HepG2 (cell line): Measurements from ENCODE around the gene CDKN3. TPM values are rescaled to one million over a fixed set of nuclear protein-coding genes. Genes with fewer than 3 reads are reported as not detected.
A peak's percentile ranks its signal among the peaks of the same experiment; 100 is the strongest.

Source experiments
- NFE2L2 ChIP-seq: fragments of 150-350 bp; IDR thresholded peaks from 2 replicates; pipeline ENCODE4 v1.6.1; 2014; ENCODE audit warnings: low read length
- PAF1 ChIP-seq: IDR thresholded peaks from 2 replicates; pipeline ENCODE4 v1.6.1; 2016; ENCODE audit warnings: missing genetic modification reagents, missing compliant biosample characterization
- SAP130 ChIP-seq: IDR thresholded peaks from 2 replicates; pipeline ENCODE4 v1.6.1; 2016; ENCODE audit warnings: low read depth
- ZFP36L1 ChIP-seq: sonication (generic); formaldehyde crosslinking; IDR thresholded peaks from 2 replicates; pipeline ENCODE4 v1.8.0; 2022; ENCODE audit warnings: mild to moderate bottlenecking, missing genetic modification reagents, moderate library complexity
- ZNF225 ChIP-seq: sonication (generic); formaldehyde crosslinking; IDR thresholded peaks from 2 replicates; pipeline ENCODE4 v1.4.0; 2020; ENCODE audit warnings: mild to moderate bottlenecking, missing genetic modification reagents
- ZNF331 ChIP-seq: sonication (generic); formaldehyde crosslinking; IDR thresholded peaks from 2 replicates; pipeline ENCODE4 v1.4.0; 2020; ENCODE audit warnings: missing genetic modification reagents
- ZNF589 ChIP-seq: sonication (generic); formaldehyde crosslinking; conservative IDR thresholded peaks from 2 replicates; pipeline ENCODE4 v1.8.0; 2022; ENCODE audit warnings: mild to moderate bottlenecking, moderate library complexity, missing genetic modification reagents
- ZNF747 ChIP-seq: sonication (generic); formaldehyde crosslinking; IDR thresholded peaks from 2 replicates; pipeline ENCODE4 v1.8.1; 2023; ENCODE audit warnings: missing genetic modification reagents, mild to moderate bottlenecking, borderline replicate concordance
- ZSCAN9 ChIP-seq: IDR thresholded peaks from 2 replicates; pipeline ENCODE4 v1.6.1; 2016; ENCODE audit warnings: borderline replicate concordance
- polyA plus RNA-seq, 8 experiments: library from polyadenylated mRNA; depleted of rRNA in 3 of 8; stranded (reverse) in 7 of 8; unstranded in 1 of 8; fragments of >200 nt; fragmentation: Illumina TruSeq in 4 of 8; extraction: Trizol in 4 of 8; gene quantifications; 2 replicates each; pipeline versions ENCODE4 v1.2.1 to v1.2.3, GENCODE V29; 2011 to 2016; ENCODE audit warnings: low read depth in 4 of 8, missing spikeins in 1 of 8, mixed read lengths in 1 of 8; ENCODE audit not compliant: insufficient read depth in 1 of 8
- total RNA-seq, 5 experiments: library from RNA; depleted of rRNA; stranded (reverse); fragments of >200 nt; fragmentation: Illumina TruSeq; extraction: Trizol; gene quantifications; 2 replicates each; pipeline ENCODE4 v1.2.3, GENCODE V29; 2016; ENCODE audit warnings: low read depth in 1 of 5
- TF ChIP-seq, protein P1 (sequence below): sonication (generic); formaldehyde crosslinking; IDR thresholded peaks from 2 replicates; pipeline ENCODE4 v1.4.0; 2020; ENCODE audit warnings: missing genetic modification reagents, borderline replicate concordance
- TF ChIP-seq, protein P2 (sequence below): sonication (generic); formaldehyde crosslinking; IDR thresholded peaks from 2 replicates; pipeline ENCODE4 v1.5.0; 2020; ENCODE audit warnings: missing genetic modification reagents
- TF ChIP-seq, protein P3 (sequence below): sonication (generic); formaldehyde crosslinking; IDR thresholded peaks from 2 replicates; pipeline ENCODE4 v1.5.0; 2020; ENCODE audit warnings: mild to moderate bottlenecking, missing genetic modification reagents
- TF ChIP-seq, protein P4 (sequence below): IDR thresholded peaks from 2 replicates; pipeline ENCODE4 v1.6.1; 2016; ENCODE audit warnings: missing compliant biosample characterization, missing genetic modification reagents, borderline replicate concordance
- TF ChIP-seq, protein P5 (sequence below): IDR thresholded peaks from 2 replicates; pipeline ENCODE4 v1.6.1; 2016; ENCODE audit warnings: mild to moderate bottlenecking, missing biosample characterization, missing genetic modification reagents
- TF ChIP-seq, protein P6 (sequence below), 2 experiments: sonication (generic) in 1 of 2; formaldehyde crosslinking in 1 of 2; IDR thresholded peaks; 2 replicates each; pipeline versions ENCODE4 v1.4.0 to v1.6.1; 2016 to 2020; ENCODE audit warnings: borderline replicate concordance in 1 of 2, low read depth in 1 of 2, mild to moderate bottlenecking in 1 of 2, missing genetic modification reagents in 1 of 2

The CDKN3 gene
- total and polyA plus RNA-seq, 2 of the 13 experiments (the other 11 are each of a cell fraction or from before 2014, with no cell fraction given): 63.0 to 88.9 TPM

DNA sequence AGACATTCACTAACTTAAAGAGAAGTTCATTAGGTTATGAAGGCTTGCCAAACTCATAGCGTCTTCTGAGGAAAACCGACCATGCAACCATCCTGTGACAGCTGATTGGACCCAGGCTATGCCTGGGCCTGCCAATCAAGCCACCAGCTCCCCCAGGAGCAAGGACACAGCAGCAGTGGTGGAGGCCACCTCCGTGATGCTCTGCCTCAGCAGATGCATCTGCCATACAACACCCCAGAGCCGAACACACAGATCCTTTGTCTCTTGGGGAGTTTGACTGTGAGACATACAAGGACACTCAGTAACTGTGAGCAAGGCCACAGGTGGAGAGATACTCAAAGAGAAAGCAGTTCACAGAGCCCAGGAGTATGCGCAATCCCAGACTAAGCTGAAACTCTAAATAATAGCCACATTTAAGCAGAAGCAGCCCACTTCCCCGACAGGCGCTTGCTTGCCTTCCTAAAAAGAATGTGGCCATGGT lies 54.4 kb downstream of the CDKN3 start (continued):
- TF ChIP-seq, protein P1, sequence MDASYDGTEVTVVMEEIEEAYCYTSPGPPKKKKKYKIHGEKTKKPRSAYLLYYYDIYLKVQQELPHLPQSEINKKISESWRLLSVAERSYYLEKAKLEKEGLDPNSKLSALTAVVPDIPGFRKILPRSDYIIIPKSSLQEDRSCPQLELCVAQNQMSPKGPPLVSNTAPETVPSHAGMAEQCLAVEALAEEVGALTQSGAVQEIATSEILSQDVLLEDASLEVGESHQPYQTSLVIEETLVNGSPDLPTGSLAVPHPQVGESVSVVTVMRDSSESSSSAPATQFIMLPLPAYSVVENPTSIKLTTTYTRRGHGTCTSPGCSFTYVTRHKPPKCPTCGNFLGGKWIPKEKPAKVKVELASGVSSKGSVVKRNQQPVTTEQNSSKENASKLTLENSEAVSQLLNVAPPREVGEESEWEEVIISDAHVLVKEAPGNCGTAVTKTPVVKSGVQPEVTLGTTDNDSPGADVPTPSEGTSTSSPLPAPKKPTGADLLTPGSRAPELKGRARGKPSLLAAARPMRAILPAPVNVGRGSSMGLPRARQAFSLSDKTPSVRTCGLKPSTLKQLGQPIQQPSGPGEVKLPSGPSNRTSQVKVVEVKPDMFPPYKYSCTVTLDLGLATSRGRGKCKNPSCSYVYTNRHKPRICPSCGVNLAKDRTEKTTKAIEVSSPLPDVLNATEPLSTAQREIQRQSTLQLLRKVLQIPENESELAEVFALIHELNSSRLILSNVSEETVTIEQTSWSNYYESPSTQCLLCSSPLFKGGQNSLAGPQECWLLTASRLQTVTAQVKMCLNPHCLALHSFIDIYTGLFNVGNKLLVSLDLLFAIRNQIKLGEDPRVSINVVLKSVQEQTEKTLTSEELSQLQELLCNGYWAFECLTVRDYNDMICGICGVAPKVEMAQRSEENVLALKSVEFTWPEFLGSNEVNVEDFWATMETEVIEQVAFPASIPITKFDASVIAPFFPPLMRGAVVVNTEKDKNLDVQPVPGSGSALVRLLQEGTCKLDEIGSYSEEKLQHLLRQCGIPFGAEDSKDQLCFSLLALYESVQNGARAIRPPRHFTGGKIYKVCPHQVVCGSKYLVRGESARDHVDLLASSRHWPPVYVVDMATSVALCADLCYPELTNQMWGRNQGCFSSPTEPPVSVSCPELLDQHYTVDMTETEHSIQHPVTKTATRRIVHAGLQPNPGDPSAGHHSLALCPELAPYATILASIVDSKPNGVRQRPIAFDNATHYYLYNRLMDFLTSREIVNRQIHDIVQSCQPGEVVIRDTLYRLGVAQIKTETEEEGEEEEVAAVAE (CRISPR knock-in tag): no peak
- TF ChIP-seq ZFP36L1 (CRISPR knock-in tag): no peak
- TF ChIP-seq, protein P2, sequence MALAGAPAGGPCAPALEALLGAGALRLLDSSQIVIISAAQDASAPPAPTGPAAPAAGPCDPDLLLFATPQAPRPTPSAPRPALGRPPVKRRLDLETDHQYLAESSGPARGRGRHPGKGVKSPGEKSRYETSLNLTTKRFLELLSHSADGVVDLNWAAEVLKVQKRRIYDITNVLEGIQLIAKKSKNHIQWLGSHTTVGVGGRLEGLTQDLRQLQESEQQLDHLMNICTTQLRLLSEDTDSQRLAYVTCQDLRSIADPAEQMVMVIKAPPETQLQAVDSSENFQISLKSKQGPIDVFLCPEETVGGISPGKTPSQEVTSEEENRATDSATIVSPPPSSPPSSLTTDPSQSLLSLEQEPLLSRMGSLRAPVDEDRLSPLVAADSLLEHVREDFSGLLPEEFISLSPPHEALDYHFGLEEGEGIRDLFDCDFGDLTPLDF: no peak
- no peak for TF ChIP-seq ZSCAN9
- no peak for TF ChIP-seq ZNF331 (CRISPR knock-in tag)
- TF ChIP-seq SAP130: peak; percentile 35; the same call in 1 of the 2 replicates
- TF ChIP-seq PAF1 (CRISPR knock-in tag): no peak
- TF ChIP-seq NFE2L2: no peak
- TF ChIP-seq ZNF589 (CRISPR knock-in tag): no peak
- TF ChIP-seq, protein P3, sequence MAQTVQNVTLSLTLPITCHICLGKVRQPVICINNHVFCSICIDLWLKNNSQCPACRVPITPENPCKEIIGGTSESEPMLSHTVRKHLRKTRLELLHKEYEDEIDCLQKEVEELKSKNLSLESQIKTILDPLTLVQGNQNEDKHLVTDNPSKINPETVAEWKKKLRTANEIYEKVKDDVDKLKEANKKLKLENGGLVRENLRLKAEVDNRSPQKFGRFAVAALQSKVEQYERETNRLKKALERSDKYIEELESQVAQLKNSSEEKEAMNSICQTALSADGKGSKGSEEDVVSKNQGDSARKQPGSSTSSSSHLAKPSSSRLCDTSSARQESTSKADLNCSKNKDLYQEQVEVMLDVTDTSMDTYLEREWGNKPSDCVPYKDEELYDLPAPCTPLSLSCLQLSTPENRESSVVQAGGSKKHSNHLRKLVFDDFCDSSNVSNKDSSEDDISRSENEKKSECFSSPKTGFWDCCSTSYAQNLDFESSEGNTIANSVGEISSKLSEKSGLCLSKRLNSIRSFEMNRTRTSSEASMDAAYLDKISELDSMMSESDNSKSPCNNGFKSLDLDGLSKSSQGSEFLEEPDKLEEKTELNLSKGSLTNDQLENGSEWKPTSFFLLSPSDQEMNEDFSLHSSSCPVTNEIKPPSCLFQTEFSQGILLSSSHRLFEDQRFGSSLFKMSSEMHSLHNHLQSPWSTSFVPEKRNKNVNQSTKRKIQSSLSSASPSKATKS: no peak
- TF ChIP-seq, protein P4, sequence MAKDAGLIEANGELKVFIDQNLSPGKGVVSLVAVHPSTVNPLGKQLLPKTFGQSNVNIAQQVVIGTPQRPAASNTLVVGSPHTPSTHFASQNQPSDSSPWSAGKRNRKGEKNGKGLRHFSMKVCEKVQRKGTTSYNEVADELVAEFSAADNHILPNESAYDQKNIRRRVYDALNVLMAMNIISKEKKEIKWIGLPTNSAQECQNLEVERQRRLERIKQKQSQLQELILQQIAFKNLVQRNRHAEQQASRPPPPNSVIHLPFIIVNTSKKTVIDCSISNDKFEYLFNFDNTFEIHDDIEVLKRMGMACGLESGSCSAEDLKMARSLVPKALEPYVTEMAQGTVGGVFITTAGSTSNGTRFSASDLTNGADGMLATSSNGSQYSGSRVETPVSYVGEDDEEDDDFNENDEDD (CRISPR knock-in tag): no peak
- no peak for TF ChIP-seq ZNF225
- TF ChIP-seq ZNF747 (CRISPR knock-in tag): no peak
- TF ChIP-seq, protein P5, sequence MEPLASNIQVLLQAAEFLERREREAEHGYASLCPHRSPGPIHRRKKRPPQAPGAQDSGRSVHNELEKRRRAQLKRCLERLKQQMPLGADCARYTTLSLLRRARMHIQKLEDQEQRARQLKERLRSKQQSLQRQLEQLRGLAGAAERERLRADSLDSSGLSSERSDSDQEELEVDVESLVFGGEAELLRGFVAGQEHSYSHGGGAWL (CRISPR knock-in tag): no peak
- TF ChIP-seq, protein P6, sequence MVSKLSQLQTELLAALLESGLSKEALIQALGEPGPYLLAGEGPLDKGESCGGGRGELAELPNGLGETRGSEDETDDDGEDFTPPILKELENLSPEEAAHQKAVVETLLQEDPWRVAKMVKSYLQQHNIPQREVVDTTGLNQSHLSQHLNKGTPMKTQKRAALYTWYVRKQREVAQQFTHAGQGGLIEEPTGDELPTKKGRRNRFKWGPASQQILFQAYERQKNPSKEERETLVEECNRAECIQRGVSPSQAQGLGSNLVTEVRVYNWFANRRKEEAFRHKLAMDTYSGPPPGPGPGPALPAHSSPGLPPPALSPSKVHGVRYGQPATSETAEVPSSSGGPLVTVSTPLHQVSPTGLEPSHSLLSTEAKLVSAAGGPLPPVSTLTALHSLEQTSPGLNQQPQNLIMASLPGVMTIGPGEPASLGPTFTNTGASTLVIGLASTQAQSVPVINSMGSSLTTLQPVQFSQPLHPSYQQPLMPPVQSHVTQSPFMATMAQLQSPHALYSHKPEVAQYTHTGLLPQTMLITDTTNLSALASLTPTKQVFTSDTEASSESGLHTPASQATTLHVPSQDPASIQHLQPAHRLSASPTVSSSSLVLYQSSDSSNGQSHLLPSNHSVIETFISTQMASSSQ (IDR thresholded peaks at IDR 0.05; ENCODE audit: low read depth): no peak
- TF ChIP-seq, protein P6 (CRISPR knock-in tag; IDR thresholded peaks at IDR 0.05; ENCODE audit: borderline replicate concordance): no peak; the same call in 1 of the 2 replicates
